ENCODE results near the gene IFITM2. TPM values are rescaled to one million over a fixed set of nuclear protein-coding genes. Genes with fewer than 3 reads are reported as not detected.

Gene IFITM2
- total and polyA plus RNA-seq, 8 donors, result 32.1 to 182 (median 98.1) TPM

- intact Hi-C loops (cut with DNase I), result no loop called here
- no peak overlapping the region for H3K27ac ChIP-seq
- FAIRE-seq, result no peak
- H3K36me3 ChIP-seq, result peaks cover 0 to 37% (median 0%) of the 10 kb centered on the region in 3 donors
- TF ChIP-seq CTCF (IDR thresholded peaks at IDR 0.05), result no peak
- no peaks in the 10 kb centered on the region for H3K9me3 ChIP-seq
- no peaks in the 10 kb centered on the region for H3K27me3 ChIP-seq
- H3K4me3 ChIP-seq, result no peak overlapping the region
- DNase-seq, result peak in 4 of 6 donors; percentile 11 to 64 (median 50)
- 80 to 81% methylated on average over 26 of the region's 26 CpGs for WGBS, 2 donors
- no peak for ATAC-seq
- H3K4me1 ChIP-seq, result peaks cover 0 to 6% (median 0%) of the 10 kb centered on the region in 3 donors
Measured at GRCh38 chr11:295351-296170, 12.1 kb upstream of the IFITM2 start.

GRCh38 chr11:296171-297050, 11.2 kb upstream of the IFITM2 start:
- intact Hi-C loops (cut with DNase I), result no loop called here
- no peaks in the 10 kb centered on the region for H3K27me3 ChIP-seq
- no peak for FAIRE-seq

GRCh38 chr11:297051-297585, 10.5 kb upstream of the IFITM2 start:
- FAIRE-seq (no peak), ATAC-seq (peak; percentile 2 to 12 (median 4)), DNase-seq (peak in 4 of 6 donors; percentile 49 to 73 (median 64))
- H3K4me3 ChIP-seq, result no peak overlapping the region
- H3K4me1 ChIP-seq, result peaks cover 0 to 2% (median 0%) of the 10 kb centered on the region in 3 donors
- TF ChIP-seq CTCF (IDR thresholded peaks at IDR 0.05), result no peak
- WGBS, 2 donors, result 39 to 47% methylated on average over 11 to 13 of the region's 13 CpGs
- intact Hi-C loops (cut with DNase I), result no loop called here
- H3K9me3 ChIP-seq, result no peaks in the 10 kb centered on the region
- no peaks in the 10 kb centered on the region for H3K27me3 ChIP-seq
- H3K36me3 ChIP-seq, result peaks cover 0 to 34% (median 0%) of the 10 kb centered on the region in 3 donors
- no peak overlapping the region for H3K27ac ChIP-seq

More at GRCh38 chr11:296171-297050, 11.2 kb upstream of the IFITM2 start:
- no peak for TF ChIP-seq CTCF (IDR thresholded peaks at IDR 0.05)
- WGBS, 2 donors, result 63 to 75% methylated on average over 35 of the region's 35 CpGs
- Histone ChIP-seq H3K36me3 (peaks cover 0 to 37% (median 0%) of the 10 kb centered on the region in 3 donors), H3K4me1 (peaks cover 0 to 6% (median 0%) of the 10 kb centered on the region in 3 donors), H3K9me3 (no peaks in the 10 kb centered on the region), H3K27ac (no peak overlapping the region), H3K4me3 (no peak overlapping the region)
- ATAC-seq (peak in 1 of 4 donors; percentile 0), DNase-seq (peak in 2 of 6 donors; percentile 54 to 77)

- WGBS, 2 donors, result 32 to 50% methylated on average over 26 of the region's 26 CpGs
- intact Hi-C loops (cut with DNase I), result no loop called here
- Histone ChIP-seq H3K4me1 (no peaks in the 10 kb centered on the region), H3K36me3 (peaks cover 0 to 27% (median 0%) of the 10 kb centered on the region in 3 donors), H3K4me3 (no peak overlapping the region), H3K9me3 (no peaks in the 10 kb centered on the region), H3K27me3 (no peaks in the 10 kb centered on the region), H3K27ac (peak overlapping the region in 1 of 4 donors; percentile 17)
- DNase-seq (peak in 5 of 6 donors; percentile 28 to 73 (median 52)), ATAC-seq (peak; percentile 15 to 46 (median 21)), FAIRE-seq (no peak)
- no peak for TF ChIP-seq CTCF (IDR thresholded peaks at IDR 0.05)
Measured at GRCh38 chr11:297586-298405, 9.8 kb upstream of the IFITM2 start.

All from pancreas (tissue), 10 donors.